Measurements from ENCODE around the gene NADK2. TPM values are rescaled to one million over a fixed set of nuclear protein-coding genes. Genes with fewer than 3 reads are reported as not detected.

NADK2 gene
- total RNA-seq, 6 experiments from 2014 or later: 102 to 253 (median 142) TPM

DNA sequence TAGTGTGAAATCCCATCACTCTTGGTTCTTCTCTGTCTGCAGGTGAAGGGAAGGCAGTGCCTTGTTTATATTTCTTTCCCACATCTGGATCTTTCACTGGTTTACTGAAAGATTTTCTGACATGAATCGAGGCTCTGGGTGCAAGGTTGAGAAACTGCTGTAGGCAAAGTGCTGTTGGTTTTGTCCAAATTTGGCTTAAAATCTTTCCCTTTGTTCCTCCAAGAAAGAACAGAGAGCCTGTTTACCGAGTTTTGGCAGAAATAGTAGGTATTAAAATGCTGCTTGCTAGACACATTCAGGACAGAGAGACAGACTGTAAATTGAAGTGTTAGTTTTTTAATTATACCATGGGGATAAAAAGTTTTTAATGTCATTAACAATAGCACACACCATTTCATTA, 68.3 kb downstream of the NADK2 start:
- no peak for DNase-seq
- no peak for TF ChIP-seq POLR2A (IDR thresholded peaks at IDR 0.05)
- TF ChIP-seq, protein P1, sequence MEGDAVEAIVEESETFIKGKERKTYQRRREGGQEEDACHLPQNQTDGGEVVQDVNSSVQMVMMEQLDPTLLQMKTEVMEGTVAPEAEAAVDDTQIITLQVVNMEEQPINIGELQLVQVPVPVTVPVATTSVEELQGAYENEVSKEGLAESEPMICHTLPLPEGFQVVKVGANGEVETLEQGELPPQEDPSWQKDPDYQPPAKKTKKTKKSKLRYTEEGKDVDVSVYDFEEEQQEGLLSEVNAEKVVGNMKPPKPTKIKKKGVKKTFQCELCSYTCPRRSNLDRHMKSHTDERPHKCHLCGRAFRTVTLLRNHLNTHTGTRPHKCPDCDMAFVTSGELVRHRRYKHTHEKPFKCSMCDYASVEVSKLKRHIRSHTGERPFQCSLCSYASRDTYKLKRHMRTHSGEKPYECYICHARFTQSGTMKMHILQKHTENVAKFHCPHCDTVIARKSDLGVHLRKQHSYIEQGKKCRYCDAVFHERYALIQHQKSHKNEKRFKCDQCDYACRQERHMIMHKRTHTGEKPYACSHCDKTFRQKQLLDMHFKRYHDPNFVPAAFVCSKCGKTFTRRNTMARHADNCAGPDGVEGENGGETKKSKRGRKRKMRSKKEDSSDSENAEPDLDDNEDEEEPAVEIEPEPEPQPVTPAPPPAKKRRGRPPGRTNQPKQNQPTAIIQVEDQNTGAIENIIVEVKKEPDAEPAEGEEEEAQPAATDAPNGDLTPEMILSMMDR (IDR thresholded peaks at IDR 0.05): no peak
- no peak overlapping the region for H3K4me3 ChIP-seq
- ATAC-seq: no peak
- H3K27me3 ChIP-seq: no peaks in the 10 kb centered on the region
- no peaks in the 10 kb centered on the region for H3K9me3 ChIP-seq
- peaks cover 0 to 52% (median 2%) of the 10 kb centered on the region in 4 donors for H3K4me1 ChIP-seq
- peak overlapping the region in 1 of 3 donors; percentile 47 for H3K27ac ChIP-seq
- H3K36me3 ChIP-seq: peaks cover 0 to 29% (median under 1%) of the 10 kb centered on the region in 4 donors
- 42% methylated on average over 2 of the region's 2 CpGs for WGBS (ENCODE audit: insufficient coverage, low coverage, low lambda C conversion rate, missing lambda C conversion rate)
- intact Hi-C loops (cut with DNase I): no loop called here

DNA sequence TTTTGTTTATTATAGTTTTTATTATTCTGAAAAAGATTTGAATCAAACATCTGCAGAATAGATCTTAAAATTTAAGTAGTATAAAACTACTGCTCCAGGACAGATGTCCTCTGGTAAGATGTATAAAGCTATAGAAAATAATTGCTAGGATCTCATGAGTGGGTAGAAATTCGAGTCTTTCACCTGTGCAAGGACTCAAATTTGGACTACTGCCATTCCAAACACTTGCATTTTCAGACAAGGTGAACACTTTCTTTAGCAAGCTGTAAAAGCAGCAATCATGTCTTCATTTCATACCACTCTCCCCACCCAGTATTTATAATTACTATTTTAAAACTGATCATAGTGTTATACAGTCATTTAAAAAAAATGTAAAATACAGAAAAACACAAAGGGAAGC, 69.1 kb downstream of the NADK2 start:
- DNase-seq: no peak
- intact Hi-C loops (cut with DNase I): no loop called here

DNA sequence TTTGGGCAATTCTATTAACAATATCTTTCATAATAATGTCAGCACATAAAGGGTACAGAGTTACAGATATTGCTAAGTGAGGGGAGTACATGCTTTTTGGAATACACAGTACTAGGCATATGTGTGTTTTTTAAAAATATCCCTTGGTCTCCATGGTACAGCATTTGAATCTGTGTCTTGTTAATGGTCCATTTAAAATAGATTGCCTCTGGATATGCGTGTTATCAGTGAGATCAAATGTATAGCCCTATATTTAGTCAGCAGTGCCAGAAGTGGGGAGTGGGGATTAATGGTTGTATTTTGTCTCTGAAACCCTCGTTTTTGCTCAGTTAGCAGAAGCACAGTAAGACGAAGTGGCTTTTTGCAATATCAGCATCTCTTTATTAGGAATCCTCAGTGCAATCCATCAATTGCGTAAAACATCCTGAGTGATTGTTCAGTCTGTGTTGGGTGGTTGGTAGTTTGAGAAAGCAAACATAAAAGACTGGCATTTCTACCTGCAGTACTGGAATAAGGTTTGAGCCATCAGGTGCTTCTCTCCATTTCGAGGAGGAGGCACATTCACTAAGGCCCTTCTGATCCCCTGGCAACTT, 70.8 kb downstream of the NADK2 start:
- WGBS (ENCODE audit: insufficient coverage, low coverage, low lambda C conversion rate, missing lambda C conversion rate): 33% methylated on average over 5 of the region's 5 CpGs

More for the DNA sequence above, 69.1 kb downstream of the NADK2 start:
- no peak for TF ChIP-seq POLR2A (IDR thresholded peaks at IDR 0.05)
- TF ChIP-seq, protein P1 (IDR thresholded peaks at IDR 0.05): no peak
- Histone ChIP-seq H3K4me3 (no peak overlapping the region), H3K27ac (no peak overlapping the region), H3K36me3 (peaks cover 0 to 36% (median 4%) of the 10 kb centered on the region in 4 donors), H3K4me1 (peaks cover 0 to 44% (median 2%) of the 10 kb centered on the region in 4 donors), H3K27me3 (no peaks in the 10 kb centered on the region), H3K9me3 (no peaks in the 10 kb centered on the region)
- no peak for ATAC-seq
- 53% methylated on average over 1 of the region's 1 CpG for WGBS (ENCODE audit: insufficient coverage, low coverage, low lambda C conversion rate, missing lambda C conversion rate)

DNA sequence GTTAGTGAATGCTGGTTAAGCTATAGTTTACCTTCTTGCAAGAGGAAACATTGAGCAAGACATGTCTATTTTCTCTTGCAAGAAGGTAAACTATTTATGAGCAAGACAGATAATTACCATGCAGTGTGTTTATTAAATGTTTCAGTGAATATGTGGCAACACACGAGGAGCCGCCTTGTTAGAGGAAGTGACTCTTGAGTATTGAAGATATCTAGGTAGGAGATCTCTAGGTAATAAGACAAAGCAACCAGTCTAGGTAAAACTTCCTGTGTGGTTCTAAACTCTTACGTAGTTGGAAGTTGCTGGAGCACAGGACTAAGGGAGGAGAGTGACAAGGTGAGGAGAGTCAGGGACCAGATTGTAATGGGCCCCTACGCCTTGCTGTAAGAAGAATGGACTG, 73.0 kb downstream of the NADK2 start:
- ATAC-seq: no peak
- H3K4me3 ChIP-seq: no peak overlapping the region
- 89% methylated on average over 4 of the region's 4 CpGs for WGBS (ENCODE audit: insufficient coverage, low coverage, low lambda C conversion rate, missing lambda C conversion rate)
- H3K27ac ChIP-seq: no peak overlapping the region
- intact Hi-C loops (cut with DNase I): no loop called here
- peaks cover 0 to 59% (median 13%) of the 10 kb centered on the region in 4 donors for H3K36me3 ChIP-seq
- no peak for TF ChIP-seq POLR2A (IDR thresholded peaks at IDR 0.05)
- TF ChIP-seq, protein P1 (IDR thresholded peaks at IDR 0.05): no peak
- H3K4me1 ChIP-seq: peaks cover 0 to 15% (median 0%) of the 10 kb centered on the region in 4 donors
- H3K27me3 ChIP-seq: no peaks in the 10 kb centered on the region
- DNase-seq: no peak
- H3K9me3 ChIP-seq: no peaks in the 10 kb centered on the region

More for the DNA sequence above, 70.8 kb downstream of the NADK2 start:
- Histone ChIP-seq H3K4me3 (no peak overlapping the region), H3K27ac (no peak overlapping the region), H3K9me3 (no peaks in the 10 kb centered on the region), H3K27me3 (no peaks in the 10 kb centered on the region), H3K36me3 (peaks cover 0 to 44% (median 6%) of the 10 kb centered on the region in 4 donors), H3K4me1 (peaks cover 0 to 37% (median 2%) of the 10 kb centered on the region in 4 donors)
- no peak for TF ChIP-seq POLR2A (IDR thresholded peaks at IDR 0.05)
- intact Hi-C loops (cut with DNase I): no loop called here
- no peak for DNase-seq
- peak; percentile 54 to 79 (median 56) for ATAC-seq

DNA sequence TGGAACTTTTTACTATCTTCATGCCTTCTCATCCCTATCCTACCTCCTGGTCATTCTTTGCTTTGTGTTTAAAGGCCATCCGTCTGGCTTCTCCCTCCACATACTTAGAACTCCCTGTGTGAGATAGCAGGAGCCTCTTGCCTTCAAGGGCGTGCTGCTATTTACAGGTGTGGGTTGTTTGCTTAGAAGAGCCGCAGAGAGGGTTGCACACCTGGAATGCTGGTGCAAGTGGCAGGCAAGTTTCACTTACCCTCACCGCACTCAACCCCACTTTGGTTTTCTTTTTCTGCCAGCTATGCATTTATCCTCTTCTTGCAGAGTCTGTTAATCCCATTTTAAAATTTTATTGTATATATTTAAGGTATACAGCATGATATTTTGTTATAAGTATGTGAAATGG, 77.3 kb downstream of the NADK2 start:
- H3K27me3 ChIP-seq: no peaks in the 10 kb centered on the region
- H3K4me3 ChIP-seq: no peak overlapping the region
- no peak for TF ChIP-seq POLR2A (IDR thresholded peaks at IDR 0.05)
- TF ChIP-seq, protein P1 (IDR thresholded peaks at IDR 0.05): no peak
- ATAC-seq (no peak), DNase-seq (no peak)
- 100% methylated on average over 1 of the region's 4 CpGs for WGBS (ENCODE audit: insufficient coverage, low coverage, low lambda C conversion rate, missing lambda C conversion rate)
- H3K27ac ChIP-seq: no peak overlapping the region
- intact Hi-C loops (cut with DNase I): no loop called here
- peaks cover 0 to 21% (median 11%) of the 10 kb centered on the region in 4 donors for H3K4me1 ChIP-seq
- no peaks in the 10 kb centered on the region for H3K9me3 ChIP-seq
- peaks cover 0 to 44% (median 17%) of the 10 kb centered on the region in 4 donors for H3K36me3 ChIP-seq
